Measurements from ENCODE around the gene ARFGAP1. TPM values are rescaled to one million over a fixed set of nuclear protein-coding genes. Genes with fewer than 3 reads are reported as not detected.

Gene ARFGAP1
- total and polyA plus RNA-seq, 2 of the 4 experiments (the other 2 are of a cell fraction), result 59.1 to 194 TPM

GRCh38 chr20:63325021-63325471 is 52.4 kb downstream of the ARFGAP1 start:
- Histone ChIP-seq H2AFZ (replicated peaks; ENCODE audit: low read length, poor library complexity) (no peak overlapping the region), H3K56ac (ENCODE audit: extremely low read depth, insufficient read depth, low read length) (no peak overlapping the region), H3K4me3 (ENCODE audit: insufficient read depth, low read depth, low read length) (no peak overlapping the region), H3K4me1 (ENCODE audit: control insufficient read depth, insufficient read depth, low read length) (peaks cover 4% of the 10 kb centered on the region; the same call in 1 of the 2 replicates), H3K23ac (ENCODE audit: low read depth, low read length) (no peak overlapping the region), H3K9me1 (ENCODE audit: insufficient read depth, low read length) (no peaks in the 10 kb centered on the region), H2BK5ac (ENCODE audit: low read depth, low read length, poor library complexity, severe bottlenecking) (no peak overlapping the region), H3K4me2 (ENCODE audit: low read depth, low read length) (no peak overlapping the region), H3K9me3 (ENCODE audit: control insufficient read depth, insufficient read depth, low read length) (no peaks in the 10 kb centered on the region), H2BK20ac (ENCODE audit: low read depth, low read length) (no peak overlapping the region), H3K4ac (ENCODE audit: low read depth, low read length) (no peak overlapping the region), H2AK5ac (ENCODE audit: low read depth, low read length) (no peak overlapping the region), H2BK120ac (ENCODE audit: low read depth, low read length) (no peak overlapping the region), H3K18ac (ENCODE audit: low read depth, low read length) (no peak overlapping the region), H3K79me1 (ENCODE audit: low read depth in 1 of 2, low read length in 2 of 2) (no peaks in the 10 kb centered on the region), H3K36me3 (ENCODE audit: control insufficient read depth, insufficient read depth, low read length) (no peaks in the 10 kb centered on the region), H3K27ac (ENCODE audit: insufficient read depth, low read length) (no peak overlapping the region), H4K20me1 (ENCODE audit: insufficient read depth, low read length) (no peaks in the 10 kb centered on the region), H3K14ac (replicated peaks; ENCODE audit: low read depth, low read length) (no peak overlapping the region), H4K91ac (ENCODE audit: insufficient read depth, low read depth, low read length) (no peak overlapping the region), H4K5ac (ENCODE audit: low read depth, low read length) (no peak overlapping the region), H2AK9ac (replicated peaks; ENCODE audit: low read depth, low read length, poor library complexity) (no peak overlapping the region), H4K8ac (ENCODE audit: low read depth in 2 of 2, low read length in 2 of 2) (no peak overlapping the region), H3K27me3 (ENCODE audit: control insufficient read depth, insufficient read depth, low read length) (peaks cover 44% of the 10 kb centered on the region), H3K9ac (ENCODE audit: low read depth, low read length) (no peak overlapping the region), H2BK15ac (ENCODE audit: low read depth, low read length) (no peak overlapping the region)
- intact Hi-C loops (cut with micrococcal nuclease), result no loop called here
- TF ChIP-seq MXI1 (IDR thresholded peaks at IDR 0.05; ENCODE audit: borderline replicate concordance, low read depth, low read length) (no peak), FOS (IDR thresholded peaks at IDR 0.05; ENCODE audit: low read depth, low read length) (no peak), MAZ (IDR thresholded peaks at IDR 0.05; ENCODE audit: borderline replicate concordance, low read depth, low read length) (no peak), CHD1 (IDR thresholded peaks at IDR 0.05; ENCODE audit: low read depth, low read length) (no peak), RCOR1 (IDR thresholded peaks at IDR 0.05; ENCODE audit: insufficient replicate concordance, low read length) (no peak), SMC3 (IDR thresholded peaks at IDR 0.05; ENCODE audit: low read depth, low read length) (no peak), BHLHE40 (IDR thresholded peaks at IDR 0.05; ENCODE audit: low read depth, low read length) (no peak), RFX5 (IDR thresholded peaks at IDR 0.05; ENCODE audit: low read depth, low read length) (no peak), NFE2L2 (IDR thresholded peaks at IDR 0.05; ENCODE audit: low read depth, low read length) (no peak), ELK1 (IDR thresholded peaks at IDR 0.05; ENCODE audit: borderline replicate concordance, low read depth, low read length) (no peak), MAFK (IDR thresholded peaks at IDR 0.05; ENCODE audit: low read depth, low read length) (no peak), CEBPB (IDR thresholded peaks at IDR 0.05; ENCODE audit: low read depth, low read length) (no peak), RAD21 (IDR thresholded peaks at IDR 0.05; ENCODE audit: low read length) (no peak), POLR2A (IDR thresholded peaks at IDR 0.05; ENCODE audit: low read depth, low read length) (no peak)
- TF ChIP-seq, protein P1, sequence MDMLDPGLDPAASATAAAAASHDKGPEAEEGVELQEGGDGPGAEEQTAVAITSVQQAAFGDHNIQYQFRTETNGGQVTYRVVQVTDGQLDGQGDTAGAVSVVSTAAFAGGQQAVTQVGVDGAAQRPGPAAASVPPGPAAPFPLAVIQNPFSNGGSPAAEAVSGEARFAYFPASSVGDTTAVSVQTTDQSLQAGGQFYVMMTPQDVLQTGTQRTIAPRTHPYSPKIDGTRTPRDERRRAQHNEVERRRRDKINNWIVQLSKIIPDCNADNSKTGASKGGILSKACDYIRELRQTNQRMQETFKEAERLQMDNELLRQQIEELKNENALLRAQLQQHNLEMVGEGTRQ (IDR thresholded peaks at IDR 0.05; ENCODE audit: low read depth, low read length), result no peak
- TF ChIP-seq, protein P2, sequence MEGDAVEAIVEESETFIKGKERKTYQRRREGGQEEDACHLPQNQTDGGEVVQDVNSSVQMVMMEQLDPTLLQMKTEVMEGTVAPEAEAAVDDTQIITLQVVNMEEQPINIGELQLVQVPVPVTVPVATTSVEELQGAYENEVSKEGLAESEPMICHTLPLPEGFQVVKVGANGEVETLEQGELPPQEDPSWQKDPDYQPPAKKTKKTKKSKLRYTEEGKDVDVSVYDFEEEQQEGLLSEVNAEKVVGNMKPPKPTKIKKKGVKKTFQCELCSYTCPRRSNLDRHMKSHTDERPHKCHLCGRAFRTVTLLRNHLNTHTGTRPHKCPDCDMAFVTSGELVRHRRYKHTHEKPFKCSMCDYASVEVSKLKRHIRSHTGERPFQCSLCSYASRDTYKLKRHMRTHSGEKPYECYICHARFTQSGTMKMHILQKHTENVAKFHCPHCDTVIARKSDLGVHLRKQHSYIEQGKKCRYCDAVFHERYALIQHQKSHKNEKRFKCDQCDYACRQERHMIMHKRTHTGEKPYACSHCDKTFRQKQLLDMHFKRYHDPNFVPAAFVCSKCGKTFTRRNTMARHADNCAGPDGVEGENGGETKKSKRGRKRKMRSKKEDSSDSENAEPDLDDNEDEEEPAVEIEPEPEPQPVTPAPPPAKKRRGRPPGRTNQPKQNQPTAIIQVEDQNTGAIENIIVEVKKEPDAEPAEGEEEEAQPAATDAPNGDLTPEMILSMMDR (conservative IDR thresholded peaks at IDR 0.05; ENCODE audit: low read depth, low read length), result no peak
- in situ Hi-C loops (cut with MboI; ENCODE audit: low sequenced_read_pairs), result no loop called here
- dilution Hi-C loops (cut with HindIII; ENCODE audit: low sequenced_read_pairs, unreplicated experiment), result no loop called here
- no TSS peak for BruUV-seq (replicated peaks)
- 50% methylated on average over 1 of the region's 10 CpGs; no CpG with 5 or more reads in 1 of the 2 experiments for WGBS, 2 experiments (ENCODE audit: extremely low coverage in 2 of 2, insufficient read length in 1 of 2)
- ATAC-seq (ENCODE audit: low read depth) (no peak), DNase-seq (no peak)
- ChIA-PET POLR2A (ENCODE audit: unreplicated experiment) (no interaction called here), CTCF (no interaction called here)
